Fibroblast of lung (primary cell): ENCODE measurements around the gene PHF2.

Experiments
- EZH2 ChIP-seq: IDR thresholded peaks from 2 replicates; pipeline ENCODE4 v1.5.1; 2012; ENCODE audit warnings: low read length, control low read depth, mild to moderate bottlenecking; ENCODE audit errors: missing control alignments
- TF ChIP-seq, protein P1 (sequence below), 2 donors: IDR thresholded peaks in 1 of 2; conservative IDR thresholded peaks in 1 of 2; 1 replicate in 1 of 2; 2 replicates in 1 of 2; pipeline ENCODE4 v1.5.1; 2011 to 2012; ENCODE audit warnings: low read length in 2 of 2, control low read depth in 1 of 2, inconsistent platforms in 1 of 2, low read depth in 1 of 2, mild to moderate bottlenecking in 1 of 2

DNA sequence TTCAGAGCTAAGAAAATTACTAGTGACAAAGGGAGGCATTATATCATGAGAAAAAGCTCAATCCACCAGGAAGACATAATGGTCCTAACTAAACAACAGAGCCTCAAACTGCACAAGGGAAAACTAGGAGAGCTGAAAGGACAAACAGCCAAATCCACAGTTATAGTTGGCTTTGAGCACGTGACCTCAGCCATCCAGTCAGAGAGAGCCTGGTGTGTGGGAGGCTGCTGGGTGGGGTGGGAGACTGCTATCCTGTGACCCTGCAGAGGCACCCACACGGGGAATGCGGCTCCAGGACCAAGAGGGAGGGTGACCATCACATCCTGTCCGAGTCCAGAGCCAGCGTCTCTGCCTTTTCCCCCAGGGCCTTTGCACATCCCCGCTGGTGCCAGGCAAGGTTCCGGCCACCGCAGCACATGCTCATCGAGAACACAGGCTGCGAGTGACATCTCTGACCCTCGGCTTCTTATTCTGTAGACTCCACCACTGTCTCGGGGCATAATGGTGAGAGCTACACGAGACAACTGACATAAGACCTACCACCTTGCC, 145.1 kb downstream of the PHF2 start:
- TF ChIP-seq, protein P1, sequence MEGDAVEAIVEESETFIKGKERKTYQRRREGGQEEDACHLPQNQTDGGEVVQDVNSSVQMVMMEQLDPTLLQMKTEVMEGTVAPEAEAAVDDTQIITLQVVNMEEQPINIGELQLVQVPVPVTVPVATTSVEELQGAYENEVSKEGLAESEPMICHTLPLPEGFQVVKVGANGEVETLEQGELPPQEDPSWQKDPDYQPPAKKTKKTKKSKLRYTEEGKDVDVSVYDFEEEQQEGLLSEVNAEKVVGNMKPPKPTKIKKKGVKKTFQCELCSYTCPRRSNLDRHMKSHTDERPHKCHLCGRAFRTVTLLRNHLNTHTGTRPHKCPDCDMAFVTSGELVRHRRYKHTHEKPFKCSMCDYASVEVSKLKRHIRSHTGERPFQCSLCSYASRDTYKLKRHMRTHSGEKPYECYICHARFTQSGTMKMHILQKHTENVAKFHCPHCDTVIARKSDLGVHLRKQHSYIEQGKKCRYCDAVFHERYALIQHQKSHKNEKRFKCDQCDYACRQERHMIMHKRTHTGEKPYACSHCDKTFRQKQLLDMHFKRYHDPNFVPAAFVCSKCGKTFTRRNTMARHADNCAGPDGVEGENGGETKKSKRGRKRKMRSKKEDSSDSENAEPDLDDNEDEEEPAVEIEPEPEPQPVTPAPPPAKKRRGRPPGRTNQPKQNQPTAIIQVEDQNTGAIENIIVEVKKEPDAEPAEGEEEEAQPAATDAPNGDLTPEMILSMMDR (conservative IDR thresholded peaks at IDR 0.05 in 1 of 2, IDR thresholded peaks at IDR 0.05 in 1 of 2; ENCODE audit: low read depth in 1 of 2, low read length in 2 of 2), result no peak
- TF ChIP-seq EZH2, result no peak
